GM12891 (cell line): ENCODE results near the gene RNF121.

Experiments
- PAX5 ChIP-seq: IDR thresholded peaks from 2 replicates; pipeline ENCODE4 v1.6.1; 2011; ENCODE audit warnings: low read length, moderate library complexity, mild to moderate bottlenecking; ENCODE audit not compliant: insufficient read depth, severe bottlenecking
- POLR2A ChIP-seq: IDR thresholded peaks from 2 replicates; pipeline ENCODE4 v1.6.1; 2011; ENCODE audit warnings: low read depth, low read length, control low read depth
- POLR2AphosphoS5 ChIP-seq: IDR thresholded peaks from 2 replicates; pipeline ENCODE4 v1.6.1; 2011; ENCODE audit warnings: low read depth, low read length, control low read depth
- POU2F2 ChIP-seq: IDR thresholded peaks from 2 replicates; pipeline ENCODE4 v1.6.1; 2011; ENCODE audit warnings: low read depth, mild to moderate bottlenecking, control low read depth, low read length, moderate library complexity
- TAF1 ChIP-seq: IDR thresholded peaks from 2 replicates; pipeline ENCODE4 v1.6.1; 2011; ENCODE audit warnings: low read depth, low read length, control low read depth

DNA sequence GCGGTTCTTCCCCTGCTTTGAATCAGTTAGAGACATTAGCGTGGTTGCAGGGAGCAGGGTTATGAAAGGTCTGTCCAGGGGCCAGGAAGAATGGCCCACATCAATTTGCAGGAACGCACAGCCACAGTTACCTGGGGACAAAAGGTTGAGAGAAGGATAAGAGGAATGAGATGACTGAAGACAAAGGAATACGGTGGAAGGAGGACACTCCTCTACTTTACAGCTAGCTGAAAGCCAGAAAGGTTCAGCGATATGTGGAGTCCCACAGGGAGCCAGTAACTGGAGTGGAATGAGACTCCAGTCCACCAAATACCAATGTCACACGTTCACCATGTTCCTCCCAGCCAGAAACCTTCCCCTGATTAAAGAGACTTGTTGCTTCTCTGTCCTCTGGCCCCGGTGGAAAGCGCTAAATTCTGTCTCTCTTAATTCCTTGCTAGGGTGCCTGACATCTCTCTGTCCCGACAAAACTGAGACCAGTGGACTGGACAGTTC lies 11.2 kb upstream of the RNF121 start:
- TF ChIP-seq POLR2AphosphoS5, result no peak
- no peak for TF ChIP-seq POLR2A
- TF ChIP-seq TAF1, result no peak
- no peak for TF ChIP-seq POU2F2
- TF ChIP-seq PAX5, result no peak
